ENCODE results near the gene IFNA14.

GRCh38 chr9:21228122-21228521 lies 11.7 kb downstream of the IFNA14 start, which contains the start of gene IFNA17:
- TF ChIP-seq NR2C2 (CRISPR knock-in tag; IDR thresholded peaks at IDR 0.05), result no peak
- TF ChIP-seq JUN (CRISPR knock-in tag; IDR thresholded peaks at IDR 0.05), result no peak
- TF ChIP-seq FOXJ3 (CRISPR knock-in tag; IDR thresholded peaks at IDR 0.05; ENCODE audit: borderline replicate concordance), result no peak
- no peak for TF ChIP-seq CTCF (IDR thresholded peaks at IDR 0.05)
- TF ChIP-seq RORB (CRISPR knock-in tag; IDR thresholded peaks at IDR 0.05), result no peak
- no peak for TF ChIP-seq NR1H2 (CRISPR knock-in tag; IDR thresholded peaks at IDR 0.05)
- TF ChIP-seq FOXP4 (CRISPR knock-in tag; IDR thresholded peaks at IDR 0.05), result no peak
- TF ChIP-seq ATF3 (CRISPR knock-in tag; conservative IDR thresholded peaks at IDR 0.05), result no peak
- no peak for TF ChIP-seq SP1 (CRISPR knock-in tag; conservative IDR thresholded peaks at IDR 0.05)
- no peak for TF ChIP-seq PRDM15 (CRISPR knock-in tag; IDR thresholded peaks at IDR 0.05)
